HG03442 (cell line): ENCODE data around the gene PTPRD.
"Not testable (repeated sequence)": the region's sequence is repeated elsewhere in the genome, so short reads cannot be mapped to it uniquely, and the experiment has no call there.

Experiments
- ATAC-seq: cut with Tn5 transposase; IDR thresholded peaks from one replicate; pipeline ENCODE4 v1.9.1; 2021; ENCODE audit warnings: mild to moderate bottlenecking, moderate library complexity; ENCODE audit not compliant: unreplicated experiment

Gene PTPRD

GRCh38 chr9:8943392-8943791 lies 1669.4 kb downstream of the PTPRD start:
- no peak for ATAC-seq

DNA sequence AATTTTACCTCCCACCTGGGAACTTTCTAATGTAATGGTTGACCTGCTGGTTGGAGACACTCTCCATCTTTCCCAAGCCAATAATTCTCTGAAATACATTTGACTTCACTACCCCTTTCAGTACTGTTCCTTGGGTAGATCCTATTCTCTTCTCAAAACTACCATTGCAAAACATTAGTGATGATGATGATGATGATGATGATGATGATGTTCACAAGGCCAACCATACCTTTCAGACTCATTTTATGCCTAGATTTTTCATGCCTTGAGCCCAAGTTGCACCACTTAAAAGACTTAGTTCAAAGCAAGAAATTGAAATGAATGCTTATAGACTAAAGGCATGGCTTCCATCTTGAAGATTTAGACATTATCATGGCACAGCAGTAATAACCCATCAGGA lies 1672.2 kb downstream of the PTPRD start:
- ATAC-seq, result no peak

GRCh38 chr9:8926461-8926860 lies 1686.3 kb downstream of the PTPRD start:
- ATAC-seq, result no peak

DNA sequence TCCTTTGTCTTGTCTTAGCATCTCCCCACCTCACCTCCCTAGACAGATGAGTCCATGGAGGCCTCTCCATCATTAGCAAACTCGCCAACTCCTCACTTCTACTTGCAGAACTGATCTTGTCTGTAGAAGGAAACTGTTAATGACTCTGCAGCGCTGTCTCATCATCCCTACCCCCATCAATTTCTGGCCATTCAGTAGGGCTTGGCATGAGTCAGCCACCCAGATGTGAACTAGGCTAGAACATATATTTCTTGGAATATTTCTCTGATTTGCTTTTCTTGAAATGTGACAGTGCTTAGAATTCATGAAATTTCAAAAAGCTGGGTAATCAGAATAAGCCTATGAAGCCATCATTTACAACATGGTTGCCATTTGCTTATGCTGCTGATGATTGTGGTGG lies 1688.2 kb downstream of the PTPRD start:
- no peak for ATAC-seq

- not testable (repeated sequence) for ATAC-seq
Observed at GRCh38 chr9:8920478-8921183, 1692.2 kb downstream of the PTPRD start.

- no peak for ATAC-seq
Observed at GRCh38 chr9:8917956-8918739, 1694.7 kb downstream of the PTPRD start.

DNA sequence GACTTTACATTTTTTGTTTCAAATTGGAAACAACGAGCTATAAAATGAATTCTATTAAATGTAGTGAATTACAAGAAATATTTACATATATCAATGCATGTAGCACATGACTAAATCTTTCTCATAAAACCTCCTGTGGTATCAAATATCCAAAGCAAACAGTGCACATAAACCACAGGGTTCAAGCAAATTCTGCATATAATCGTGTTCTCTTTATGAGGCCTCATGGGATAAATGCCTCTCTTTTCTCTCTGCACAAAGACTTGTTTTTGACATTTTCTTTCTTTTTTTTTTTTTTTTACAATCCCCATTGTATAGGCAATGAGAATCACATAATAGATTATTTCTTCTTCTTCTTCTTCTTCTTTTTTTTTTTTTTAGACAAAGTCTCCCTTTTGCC lies 1696.0 kb downstream of the PTPRD start:
- no peak for ATAC-seq

DNA sequence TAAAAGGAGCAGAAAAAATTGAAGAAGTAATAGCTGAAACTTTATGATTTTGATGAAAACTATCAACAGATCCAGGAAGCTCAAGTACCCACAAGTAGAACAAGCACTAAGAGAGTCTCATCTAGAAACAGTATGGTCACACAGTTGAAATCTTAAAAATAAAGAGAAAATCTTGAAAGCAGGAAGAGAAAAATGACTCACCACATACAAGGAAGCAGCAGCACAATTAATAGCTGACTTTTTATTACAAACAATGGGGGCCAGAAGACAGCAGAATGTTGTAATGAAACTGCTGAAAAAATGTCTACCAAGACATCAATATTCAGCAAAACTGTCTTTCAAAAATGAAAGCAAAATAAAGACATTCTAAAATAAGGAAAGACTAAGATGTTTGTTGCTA lies 1704.9 kb downstream of the PTPRD start:
- no peak for ATAC-seq

- no peak for ATAC-seq
Observed at GRCh38 chr9:8905731-8906130, 1707.1 kb downstream of the PTPRD start.

DNA sequence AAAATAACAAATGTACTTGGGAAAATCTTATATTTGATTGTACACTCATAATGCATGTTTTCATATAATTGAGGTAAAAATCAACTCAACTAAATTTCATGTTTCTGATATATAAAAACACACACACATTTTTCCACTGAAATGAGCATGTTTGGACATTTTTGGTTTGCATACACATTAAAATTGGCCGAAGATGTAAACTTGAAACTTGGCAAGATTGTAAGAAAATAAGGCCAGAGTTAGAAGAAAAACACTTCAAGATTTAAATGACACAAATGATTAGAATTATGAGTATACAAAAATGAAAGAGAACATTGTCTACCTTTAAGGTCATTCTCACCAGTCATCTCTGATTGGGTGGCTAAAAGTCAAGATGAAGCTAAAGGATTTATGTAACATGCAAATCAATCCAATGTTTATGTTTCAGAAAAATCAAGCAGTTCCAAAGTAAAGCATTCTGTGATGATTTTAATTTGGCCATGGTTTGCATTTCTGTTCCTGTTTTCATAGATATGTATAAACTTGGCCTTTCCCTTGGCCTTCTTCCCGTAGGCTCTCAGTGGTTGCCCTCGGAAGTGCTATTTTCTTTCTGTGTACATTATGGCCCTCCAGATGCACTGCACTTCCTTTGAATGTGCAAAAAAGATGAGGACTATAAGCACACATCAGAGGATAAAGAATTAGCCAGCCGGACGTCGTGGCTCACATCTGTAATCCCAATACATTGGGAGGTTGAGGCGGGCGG lies 1707.9 kb downstream of the PTPRD start:
- no peak for ATAC-seq

DNA sequence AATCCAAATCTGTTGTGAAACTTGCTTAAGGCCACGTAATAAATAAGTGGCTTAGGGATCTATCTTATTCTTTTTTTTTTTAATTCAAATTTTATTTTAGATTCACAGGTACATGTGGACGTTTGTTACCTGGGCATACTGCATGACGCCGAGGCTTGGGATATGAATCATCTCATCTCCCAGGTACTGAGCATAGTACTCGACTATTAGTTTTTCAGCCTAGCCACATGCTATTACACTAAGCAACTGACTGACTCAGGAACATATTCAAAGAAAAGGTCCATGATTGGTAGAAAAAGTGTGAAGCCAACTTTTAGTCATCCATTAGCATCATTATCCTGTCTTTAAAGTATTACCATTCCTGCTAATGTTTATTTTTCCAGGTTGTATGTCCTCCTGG lies 1709.7 kb downstream of the PTPRD start:
- ATAC-seq, result no peak

DNA sequence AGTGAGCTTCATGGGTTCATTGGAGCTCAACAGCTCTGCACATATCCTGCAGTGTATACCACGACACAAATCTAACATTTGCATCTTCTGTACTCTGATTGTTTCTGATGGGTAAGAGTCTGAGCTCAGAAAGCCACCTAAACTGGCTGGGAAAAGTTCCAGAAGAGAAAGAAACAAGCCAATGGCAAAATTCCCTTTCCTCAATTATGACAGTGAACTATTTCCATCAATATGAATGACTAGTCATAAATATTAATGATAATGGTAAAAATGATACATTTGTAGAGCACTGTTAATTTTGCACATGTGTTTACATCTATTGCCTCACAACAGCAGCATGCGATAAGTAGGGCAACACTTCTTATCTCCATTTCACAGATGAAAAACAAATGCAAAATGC lies 1711.7 kb downstream of the PTPRD start:
- ATAC-seq, result no peak

GRCh38 chr9:8899511-8899910 lies 1713.3 kb downstream of the PTPRD start:
- no peak for ATAC-seq

- peak; percentile 61 for ATAC-seq
Observed at GRCh38 chr9:8895861-8896224, 1717.0 kb downstream of the PTPRD start.

DNA sequence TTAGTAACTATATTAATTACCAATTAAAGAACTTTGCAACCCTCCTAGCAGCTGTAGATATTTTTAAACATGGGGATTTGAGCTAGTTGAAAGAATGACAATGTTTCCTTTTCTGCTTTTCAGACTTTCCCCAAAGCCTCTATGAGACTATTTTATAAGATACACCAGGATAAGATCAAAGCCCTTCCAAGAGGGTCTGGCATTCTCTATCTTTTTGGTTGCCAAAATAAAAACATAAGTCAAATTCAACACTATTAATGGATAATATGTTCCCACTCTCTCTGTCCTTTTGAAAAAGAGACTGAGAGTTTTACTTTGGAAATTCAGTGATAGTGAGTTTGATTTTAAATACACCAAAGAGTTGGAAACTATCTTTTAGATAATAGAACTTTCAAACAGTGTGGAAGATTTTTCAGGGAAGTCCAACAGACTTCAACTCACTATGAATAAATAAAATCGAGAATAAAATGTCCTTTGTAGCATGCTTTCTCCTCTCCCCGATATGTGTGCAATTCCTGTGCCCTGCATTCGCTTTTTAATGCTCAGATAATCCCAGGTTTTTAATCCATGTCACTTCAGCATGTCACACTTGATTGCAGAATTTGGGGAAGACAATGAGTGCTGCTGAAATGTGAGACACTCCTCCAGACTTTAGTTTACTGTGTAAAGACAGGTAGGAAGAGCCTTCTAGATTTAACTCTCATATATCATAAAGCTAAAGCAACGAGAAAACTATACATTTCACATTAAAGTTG lies 1717.5 kb downstream of the PTPRD start:
- ATAC-seq, result peak; percentile 10

- no peak for ATAC-seq
Observed at GRCh38 chr9:8890695-8891094, 1722.1 kb downstream of the PTPRD start.

GRCh38 chr9:8889100-8889499 lies 1723.7 kb downstream of the PTPRD start:
- ATAC-seq, result no peak

- no peak for ATAC-seq
Observed at GRCh38 chr9:8888591-8888990, 1724.2 kb downstream of the PTPRD start.

- no peak for ATAC-seq
Observed at GRCh38 chr9:8887369-8887768, 1725.4 kb downstream of the PTPRD start.

DNA sequence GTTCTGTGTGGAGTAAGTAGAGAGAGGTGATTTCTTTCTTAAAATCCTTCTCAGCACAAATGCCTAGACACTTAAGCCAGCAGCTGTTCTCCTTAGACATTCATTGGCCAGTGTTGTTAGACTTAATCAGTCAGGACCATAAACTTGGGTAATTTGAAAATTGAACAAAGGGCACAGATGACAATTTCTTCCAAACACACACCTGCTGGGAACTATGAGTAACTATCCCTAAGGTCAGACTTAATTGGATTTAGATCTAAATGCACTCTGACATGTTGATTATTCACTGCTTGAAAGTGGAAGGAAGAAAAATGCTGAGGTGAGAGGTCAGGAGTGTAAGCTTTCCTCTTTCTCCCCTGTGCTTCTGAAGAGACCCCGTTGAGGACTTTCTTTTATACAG lies 1729.5 kb downstream of the PTPRD start:
- no peak for ATAC-seq

DNA sequence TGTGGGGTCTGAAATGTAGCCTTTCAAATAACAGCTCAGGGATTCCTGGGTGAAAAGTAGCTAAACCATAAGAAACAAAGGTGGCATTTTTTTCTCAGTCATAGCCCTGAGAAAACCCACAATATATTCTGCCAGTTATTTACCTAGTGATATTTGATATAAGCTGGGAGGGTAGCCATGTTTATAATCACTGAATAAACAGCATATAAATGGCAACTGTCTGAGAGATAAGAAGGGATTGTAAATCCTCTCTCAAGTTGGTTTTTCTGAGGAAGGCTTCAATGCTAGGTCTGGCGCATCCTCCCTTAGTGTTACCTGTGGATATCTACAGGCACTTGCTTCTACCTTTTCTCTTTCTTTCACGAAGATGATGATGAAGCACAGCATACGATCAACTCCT lies 1732.7 kb downstream of the PTPRD start:
- no peak for ATAC-seq
